Measurements from ENCODE around the gene TAS2R41. TPM values are rescaled to one million over a fixed set of nuclear protein-coding genes. Genes with fewer than 3 reads are reported as not detected.
A peak's percentile ranks its signal among the peaks of the same experiment; 100 is the strongest.

Gene TAS2R41
- total RNA-seq, 2 donors from 2014 or later: not detected

GRCh38 chr7:143492799-143493739 lies 15.4 kb downstream of the TAS2R41 start:
- no peaks in the 10 kb centered on the region for H3K36me3 Mint-ChIP-seq
- H3K27ac Mint-ChIP-seq: peak overlapping the region in 1 of 2 donors; percentile 8
- no peak for ATAC-seq
- no peak overlapping the region for H3K4me3 Mint-ChIP-seq
- H3K9me3 Mint-ChIP-seq: no peaks in the 10 kb centered on the region
- peaks cover 4 to 29% of the 10 kb centered on the region in 2 donors for H3K27me3 Mint-ChIP-seq
- no peak for DNase-seq (ENCODE audit: low spot score)
- H3K4me1 Mint-ChIP-seq (ENCODE audit: low read depth in 2 of 2): peaks cover 0 to 8% of the 10 kb centered on the region in 2 donors

GRCh38 chr7:143493751-143494150 lies 16.1 kb downstream of the TAS2R41 start:
- no peak for ATAC-seq
- no peak overlapping the region for H3K4me3 Mint-ChIP-seq
- peaks cover 2 to 22% of the 10 kb centered on the region in 2 donors for H3K27me3 Mint-ChIP-seq
- H3K4me1 Mint-ChIP-seq (ENCODE audit: low read depth in 2 of 2): peaks cover 0 to 8% of the 10 kb centered on the region in 2 donors
- H3K36me3 Mint-ChIP-seq: no peaks in the 10 kb centered on the region
- no peaks in the 10 kb centered on the region for H3K9me3 Mint-ChIP-seq
- H3K27ac Mint-ChIP-seq: peak overlapping the region in 1 of 2 donors; percentile 8
- no peak for DNase-seq (ENCODE audit: low spot score)

DNA sequence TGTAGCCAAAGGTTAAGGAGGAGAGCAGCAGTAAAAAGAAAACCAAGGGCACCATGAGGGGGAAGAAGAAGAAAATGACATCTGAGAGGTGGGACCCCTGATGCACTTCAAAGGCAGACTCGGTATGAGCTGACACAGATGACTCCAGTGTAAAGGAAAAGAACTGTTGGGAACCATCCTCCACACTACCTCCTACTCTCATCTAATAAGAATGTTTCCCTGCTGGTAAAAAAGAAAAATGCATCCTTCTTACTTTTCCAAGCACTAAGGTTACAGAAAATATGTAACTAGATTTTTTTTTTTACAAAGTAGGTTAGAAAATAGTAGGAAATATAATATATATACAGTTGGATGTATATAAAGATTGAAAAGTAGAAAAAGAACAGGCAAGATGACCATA lies 16.9 kb downstream of the TAS2R41 start:
- peaks cover 0 to 8% of the 10 kb centered on the region in 2 donors for H3K4me1 Mint-ChIP-seq (ENCODE audit: low read depth in 2 of 2)
- H3K36me3 Mint-ChIP-seq: no peaks in the 10 kb centered on the region
- ATAC-seq (no peak), DNase-seq (ENCODE audit: low spot score) (no peak)
- H3K27me3 Mint-ChIP-seq: peaks cover 0 to 17% of the 10 kb centered on the region in 2 donors
- no peak overlapping the region for H3K4me3 Mint-ChIP-seq
- H3K27ac Mint-ChIP-seq: no peak overlapping the region
- H3K9me3 Mint-ChIP-seq: no peaks in the 10 kb centered on the region

GRCh38 chr7:143495851-143496250 lies 18.2 kb downstream of the TAS2R41 start:
- ATAC-seq: no peak
- peaks cover 3 to 17% of the 10 kb centered on the region in 2 donors for H3K27me3 Mint-ChIP-seq
- no peak for DNase-seq (ENCODE audit: low spot score)
- H3K36me3 Mint-ChIP-seq: no peaks in the 10 kb centered on the region
- H3K4me1 Mint-ChIP-seq (ENCODE audit: low read depth in 2 of 2): peaks cover 0 to 8% of the 10 kb centered on the region in 2 donors
- no peak overlapping the region for H3K27ac Mint-ChIP-seq
- H3K9me3 Mint-ChIP-seq: no peaks in the 10 kb centered on the region
- H3K4me3 Mint-ChIP-seq: no peak overlapping the region

- H3K36me3 Mint-ChIP-seq: no peaks in the 10 kb centered on the region
- no peak overlapping the region for H3K27ac Mint-ChIP-seq
- no peaks in the 10 kb centered on the region for H3K9me3 Mint-ChIP-seq
- peaks cover 3 to 17% of the 10 kb centered on the region in 2 donors for H3K27me3 Mint-ChIP-seq
- H3K4me1 Mint-ChIP-seq (ENCODE audit: low read depth in 2 of 2): peaks cover 0 to 8% of the 10 kb centered on the region in 2 donors
- DNase-seq (ENCODE audit: low spot score) (no peak), ATAC-seq (no peak)
- no peak overlapping the region for H3K4me3 Mint-ChIP-seq
Observed at GRCh38 chr7:143496263-143496662, 18.6 kb downstream of the TAS2R41 start.

DNA sequence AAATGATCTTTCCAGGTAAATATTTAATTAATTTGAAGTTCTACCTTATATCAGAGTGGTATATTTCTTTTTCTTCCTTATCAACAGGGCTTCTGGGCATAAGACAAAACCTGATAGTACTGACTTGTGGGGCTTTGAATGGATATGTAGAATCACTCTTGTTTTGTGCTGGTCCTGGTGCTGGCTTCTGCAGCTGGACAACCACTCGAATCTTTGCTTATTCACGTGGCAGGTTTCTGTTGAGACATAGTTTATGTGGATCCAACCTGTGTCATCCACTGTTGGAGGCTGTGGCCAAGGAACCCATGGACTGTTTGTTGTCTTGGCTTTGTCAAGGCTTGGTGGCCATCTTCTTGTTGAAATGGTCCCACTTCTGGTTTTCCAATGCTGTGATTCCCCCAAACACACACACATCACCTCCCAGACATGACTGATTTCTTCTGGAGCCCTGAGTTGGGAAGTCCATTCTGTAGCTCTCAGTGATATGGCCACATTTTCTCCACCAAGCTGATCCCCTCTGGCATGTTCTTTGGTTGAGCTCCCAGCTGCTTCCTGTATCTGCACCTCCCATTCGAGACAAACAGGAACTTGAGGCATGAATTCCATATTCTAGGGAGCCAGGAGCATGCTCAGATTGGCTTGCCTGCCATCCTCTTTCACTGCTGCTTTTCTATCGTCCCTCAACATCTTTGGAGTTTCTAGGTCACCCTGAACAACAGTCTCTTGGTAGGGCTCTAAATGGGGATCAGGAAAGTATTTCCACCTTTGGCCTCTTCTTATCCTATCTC lies 19.5 kb downstream of the TAS2R41 start:
- H3K9me3 Mint-ChIP-seq: no peaks in the 10 kb centered on the region
- H3K4me1 Mint-ChIP-seq (ENCODE audit: low read depth in 2 of 2): peaks cover 0 to 6% of the 10 kb centered on the region in 2 donors
- ATAC-seq (no peak), DNase-seq (ENCODE audit: low spot score) (no peak)
- H3K27ac Mint-ChIP-seq: no peak overlapping the region
- H3K4me3 Mint-ChIP-seq: no peak overlapping the region
- H3K36me3 Mint-ChIP-seq: no peaks in the 10 kb centered on the region
- H3K27me3 Mint-ChIP-seq: peaks cover 3 to 17% of the 10 kb centered on the region in 2 donors

DNA sequence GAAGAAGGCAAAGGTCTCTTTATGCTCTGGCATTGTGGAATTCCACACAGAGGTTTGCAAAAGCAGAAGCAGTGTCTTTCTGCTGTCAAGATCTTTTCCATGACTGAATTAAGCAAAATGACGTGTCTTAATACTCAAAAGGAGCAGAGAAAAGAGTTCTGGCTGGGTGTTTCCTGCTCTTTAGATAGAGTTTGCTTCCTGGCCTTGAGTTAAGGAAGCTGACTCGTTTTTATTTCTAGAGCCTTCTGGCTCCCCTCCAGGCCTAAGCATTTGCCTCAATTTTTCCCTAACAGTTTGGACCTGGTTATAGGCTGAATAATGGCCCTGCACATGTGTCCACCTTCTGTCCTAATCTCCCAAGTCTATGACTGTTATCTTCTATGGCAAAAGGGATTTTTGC lies 21.6 kb downstream of the TAS2R41 start:
- Mint-ChIP-seq H3K9me3 (no peaks in the 10 kb centered on the region), H3K27me3 (peaks cover 7 to 17% of the 10 kb centered on the region in 2 donors), H3K36me3 (no peaks in the 10 kb centered on the region), H3K4me1 (ENCODE audit: low read depth in 2 of 2) (no peaks in the 10 kb centered on the region), H3K4me3 (no peak overlapping the region), H3K27ac (no peak overlapping the region)
- DNase-seq (ENCODE audit: low spot score) (no peak), ATAC-seq (no peak)

DNA sequence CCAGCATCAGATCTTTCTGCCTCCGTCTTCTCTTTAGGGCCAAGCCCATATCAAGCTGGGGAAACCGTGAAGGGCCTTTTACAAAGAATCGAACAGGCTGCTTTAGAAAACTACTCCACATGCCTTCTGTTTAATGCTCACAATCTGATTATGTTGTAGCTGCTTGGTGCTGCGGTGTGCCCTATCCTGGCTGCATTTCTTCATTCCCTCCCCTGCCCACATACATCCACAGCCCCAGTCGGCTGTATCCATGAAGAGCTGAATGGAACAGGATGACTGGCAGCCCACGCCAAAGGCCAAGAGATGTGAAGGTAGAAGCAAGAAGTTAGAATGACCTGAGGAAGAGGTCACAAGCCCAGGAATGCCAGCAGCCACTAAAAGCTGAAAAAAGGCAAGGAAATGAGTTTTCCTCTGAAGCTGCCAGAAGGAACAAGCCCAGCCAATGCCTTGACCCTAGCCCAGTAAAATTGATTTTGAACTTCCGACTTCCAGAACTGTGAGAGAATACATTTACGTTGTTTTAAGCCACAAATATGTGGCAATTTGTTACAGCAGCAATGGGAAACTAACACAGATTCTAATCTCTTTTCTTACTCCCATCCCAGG lies 22.2 kb downstream of the TAS2R41 start:
- H3K4me3 Mint-ChIP-seq: no peak overlapping the region
- no peaks in the 10 kb centered on the region for H3K36me3 Mint-ChIP-seq
- H3K4me1 Mint-ChIP-seq (ENCODE audit: low read depth in 2 of 2): no peaks in the 10 kb centered on the region

GRCh38 chr7:143503261-143503660 lies 25.6 kb downstream of the TAS2R41 start:
- H3K4me3 Mint-ChIP-seq: no peak overlapping the region
- no peak for ATAC-seq
- no peaks in the 10 kb centered on the region for H3K36me3 Mint-ChIP-seq
- H3K27ac Mint-ChIP-seq: no peak overlapping the region
- no peaks in the 10 kb centered on the region for H3K4me1 Mint-ChIP-seq (ENCODE audit: low read depth in 2 of 2)
- peaks cover 7 to 11% of the 10 kb centered on the region in 2 donors for H3K27me3 Mint-ChIP-seq
- no peaks in the 10 kb centered on the region for H3K9me3 Mint-ChIP-seq
- no peak for DNase-seq (ENCODE audit: low spot score)

More for the DNA sequence above, 22.2 kb downstream of the TAS2R41 start:
- no peak overlapping the region for H3K27ac Mint-ChIP-seq
- ATAC-seq (no peak), DNase-seq (ENCODE audit: low spot score) (no peak)
- H3K27me3 Mint-ChIP-seq: peaks cover 9 to 17% of the 10 kb centered on the region in 2 donors
- no peaks in the 10 kb centered on the region for H3K9me3 Mint-ChIP-seq

GRCh38 chr7:143504215-143504936 lies 26.7 kb downstream of the TAS2R41 start:
- ATAC-seq: peak in 1 of 2 donors; percentile 33
- Mint-ChIP-seq H3K27me3 (peaks cover 9 to 11% of the 10 kb centered on the region in 2 donors), H3K36me3 (no peaks in the 10 kb centered on the region), H3K9me3 (no peaks in the 10 kb centered on the region), H3K4me1 (ENCODE audit: low read depth in 2 of 2) (no peaks in the 10 kb centered on the region), H3K27ac (no peak overlapping the region), H3K4me3 (no peak overlapping the region)
- no peak for DNase-seq (ENCODE audit: low spot score)

- ATAC-seq: no peak
- H3K27me3 Mint-ChIP-seq: peaks cover 11 to 14% of the 10 kb centered on the region in 2 donors
- no peak for DNase-seq (ENCODE audit: low spot score)
- H3K4me1 Mint-ChIP-seq (ENCODE audit: low read depth in 2 of 2): no peaks in the 10 kb centered on the region
- H3K9me3 Mint-ChIP-seq: no peaks in the 10 kb centered on the region
- no peak overlapping the region for H3K4me3 Mint-ChIP-seq
- no peaks in the 10 kb centered on the region for H3K36me3 Mint-ChIP-seq
- H3K27ac Mint-ChIP-seq: no peak overlapping the region
Observed at GRCh38 chr7:143504937-143505297, 27.2 kb downstream of the TAS2R41 start.

GRCh38 chr7:143505838-143506237 lies 28.2 kb downstream of the TAS2R41 start:
- H3K4me1 Mint-ChIP-seq (ENCODE audit: low read depth in 2 of 2): no peaks in the 10 kb centered on the region
- DNase-seq (ENCODE audit: low spot score) (no peak), ATAC-seq (no peak)
- no peaks in the 10 kb centered on the region for H3K9me3 Mint-ChIP-seq
- no peaks in the 10 kb centered on the region for H3K36me3 Mint-ChIP-seq
- peaks cover 8 to 18% of the 10 kb centered on the region in 2 donors for H3K27me3 Mint-ChIP-seq
- no peak overlapping the region for H3K27ac Mint-ChIP-seq
- no peak overlapping the region for H3K4me3 Mint-ChIP-seq

DNA sequence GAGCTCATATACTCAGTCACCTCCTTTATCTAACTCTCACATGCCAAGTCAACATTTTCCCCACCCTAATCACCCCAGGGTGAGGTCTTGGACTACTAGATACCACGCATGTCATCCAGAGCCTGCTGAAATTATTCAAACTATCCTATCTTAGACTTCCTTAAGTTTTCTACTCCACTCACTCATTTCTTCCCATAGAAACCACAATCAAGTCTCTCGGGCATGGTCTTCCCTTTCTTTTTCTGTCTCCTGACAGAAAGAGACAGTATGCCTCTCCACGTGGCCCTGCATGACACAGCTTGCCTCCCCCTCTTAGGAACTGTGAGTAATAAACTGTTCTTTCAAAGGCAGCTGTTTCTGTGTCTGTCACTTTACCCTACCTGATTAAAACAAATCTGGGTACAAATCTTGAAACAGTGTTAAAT lies 29.4 kb downstream of the TAS2R41 start:
- no peak for ATAC-seq
- no peaks in the 10 kb centered on the region for H3K36me3 Mint-ChIP-seq
- H3K27ac Mint-ChIP-seq: no peak overlapping the region
- no peak overlapping the region for H3K4me3 Mint-ChIP-seq
- H3K4me1 Mint-ChIP-seq (ENCODE audit: low read depth in 2 of 2): no peaks in the 10 kb centered on the region
- H3K27me3 Mint-ChIP-seq: peaks cover 8 to 18% of the 10 kb centered on the region in 2 donors
- no peak for DNase-seq (ENCODE audit: low spot score)
- no peaks in the 10 kb centered on the region for H3K9me3 Mint-ChIP-seq
